SK-N-MC (cell line): Measurements from ENCODE around the gene BAHCC1.

ENCODE experiments used
- EZH2 ChIP-seq: fragments of 200-600 bp; sonication (generic); IDR thresholded peaks from one replicate; pipeline ENCODE4 v1.6.1; 2017; ENCODE audit warnings: antibody characterized with exemption
- FOXP2 ChIP-seq: optimal IDR thresholded peaks from 2 replicates; pipeline ENCODE3; 2011; ENCODE audit warnings: mild to moderate bottlenecking, moderate library complexity; ENCODE audit not compliant: insufficient read depth; ENCODE audit errors: extremely low read length, control extremely low read depth
- POLR2AphosphoS5 ChIP-seq: IDR thresholded peaks from 2 replicates; pipeline ENCODE4 v1.6.1; 2012; ENCODE audit warnings: mild to moderate bottlenecking, low read depth, low read length, borderline replicate concordance

- TF ChIP-seq EZH2: no peak
- no peak for TF ChIP-seq POLR2AphosphoS5
- no peak for TF ChIP-seq FOXP2
These were observed 88.6 kb downstream of the BAHCC1 start for GRCh38 chr17:81483862-81484194.
